ENCODE measurements around the gene INSIG2. TPM values are rescaled to one million over a fixed set of nuclear protein-coding genes. Genes with fewer than 3 reads are reported as not detected.

Gene INSIG2
- total RNA-seq, 1 experiment from 2014 or later: 12.2 TPM

- BruUV-seq (replicated peaks): no TSS peak
- Histone ChIP-seq H3K4me1 (no peaks in the 10 kb centered on the region), H3K36me3 (ENCODE audit: control insufficient read depth, insufficient read depth, low read length) (no peaks in the 10 kb centered on the region), H3K27me3 (replicated peaks; ENCODE audit: control insufficient read depth, insufficient read depth, low read length) (no peaks in the 10 kb centered on the region), H3K4me3 (ENCODE audit: low read depth, low read length) (no peak overlapping the region), H3K9me3 (no peaks in the 10 kb centered on the region)
- intact Hi-C loops (cut with micrococcal nuclease; ENCODE audit: unreplicated experiment): no loop called here
- Mint-ChIP-seq H3K27me3 (ENCODE audit: insufficient read depth, unreplicated experiment) (peaks cover 3% of the 10 kb centered on the region), H3K4me3 (ENCODE audit: unreplicated experiment) (no peak overlapping the region), H3K9me3 (ENCODE audit: unreplicated experiment) (no peaks in the 10 kb centered on the region), H3K4me1 (ENCODE audit: low read depth, unreplicated experiment) (no peaks in the 10 kb centered on the region), H3K36me3 (ENCODE audit: insufficient read depth, unreplicated experiment) (no peaks in the 10 kb centered on the region), H3K27ac (ENCODE audit: unreplicated experiment) (no peak overlapping the region)
- CTCF ChIA-PET: interaction anchor here (1.2 kb wide), 1 partner anchor 13 kb away, joined by 4 read pairs; no protein-coding TSS in a partner anchor
- POLR2A ChIA-PET: interaction anchor here (0.5 kb wide), 1 partner anchor 44 kb away, joined by 4 read pairs; no protein-coding TSS in a partner anchor
- TF ChIP-seq CTCF (IDR thresholded peaks at IDR 0.05; ENCODE audit: insufficient read depth in 1 of 2, low read depth in 1 of 2, low read length in 1 of 2, severe bottlenecking in 1 of 2, unreplicated experiment in 1 of 2): no peak
- no peak for DNase-seq
These were observed 28.3 kb upstream of the INSIG2 start for GRCh38 chr2:118059919-118060478.

- Histone ChIP-seq H3K9me3 (no peaks in the 10 kb centered on the region), H3K36me3 (ENCODE audit: control insufficient read depth, insufficient read depth, low read length) (no peaks in the 10 kb centered on the region), H3K27me3 (replicated peaks; ENCODE audit: control insufficient read depth, insufficient read depth, low read length) (no peaks in the 10 kb centered on the region), H3K4me3 (ENCODE audit: low read depth, low read length) (no peak overlapping the region), H3K4me1 (no peaks in the 10 kb centered on the region)
- DNase-seq: peak in 1 of 2 experiments; percentile 48
- TF ChIP-seq CTCF (IDR thresholded peaks at IDR 0.05; ENCODE audit: insufficient read depth in 1 of 2, low read depth in 1 of 2, low read length in 1 of 2, severe bottlenecking in 1 of 2, unreplicated experiment in 1 of 2): peak; percentile 23 to 46
- Mint-ChIP-seq H3K9me3 (ENCODE audit: unreplicated experiment) (no peaks in the 10 kb centered on the region), H3K27ac (ENCODE audit: unreplicated experiment) (no peak overlapping the region), H3K36me3 (ENCODE audit: insufficient read depth, unreplicated experiment) (no peaks in the 10 kb centered on the region), H3K4me1 (ENCODE audit: low read depth, unreplicated experiment) (no peaks in the 10 kb centered on the region), H3K27me3 (ENCODE audit: insufficient read depth, unreplicated experiment) (peaks cover 3% of the 10 kb centered on the region), H3K4me3 (ENCODE audit: unreplicated experiment) (no peak overlapping the region)
- no TSS peak for BruUV-seq (replicated peaks)
- ChIA-PET CTCF (interaction anchor here (1.0 to 1.2 kb wide), 2 partner anchors 15 kb away, joined by 4 to 9 read pairs; no protein-coding TSS in a partner anchor), POLR2A (no interaction called here)
- intact Hi-C loops (cut with micrococcal nuclease; ENCODE audit: unreplicated experiment): loop anchor here (1.0 kb wide), 2 partner anchors 15 to 29 kb away; no protein-coding TSS in a partner anchor
These were observed 26.9 kb upstream of the INSIG2 start for GRCh38 chr2:118061135-118061955.

GRCh38 chr2:118062048-118062447 lies 26.2 kb upstream of the INSIG2 start:
- no peaks in the 10 kb centered on the region for H3K9me3 Mint-ChIP-seq (ENCODE audit: unreplicated experiment)
- ChIA-PET CTCF (interaction anchor here (1.0 kb wide), 1 partner anchor 15 kb away, joined by 9 read pairs; no protein-coding TSS in a partner anchor), POLR2A (no interaction called here)
- H3K27ac Mint-ChIP-seq (ENCODE audit: unreplicated experiment): no peak overlapping the region
- BruUV-seq (replicated peaks): no TSS peak
- no peak overlapping the region for H3K4me3 ChIP-seq (ENCODE audit: low read depth, low read length)
- H3K27me3 Mint-ChIP-seq (ENCODE audit: insufficient read depth, unreplicated experiment): peaks cover 3% of the 10 kb centered on the region
- H3K4me1 ChIP-seq: no peaks in the 10 kb centered on the region
- intact Hi-C loops (cut with micrococcal nuclease; ENCODE audit: unreplicated experiment): no loop called here
- TF ChIP-seq CTCF (IDR thresholded peaks at IDR 0.05; ENCODE audit: insufficient read depth in 1 of 2, low read depth in 1 of 2, low read length in 1 of 2, severe bottlenecking in 1 of 2, unreplicated experiment in 1 of 2): no peak
- H3K36me3 Mint-ChIP-seq (ENCODE audit: insufficient read depth, unreplicated experiment): no peaks in the 10 kb centered on the region
- no peaks in the 10 kb centered on the region for H3K9me3 ChIP-seq
- DNase-seq: no peak
- no peak overlapping the region for H3K4me3 Mint-ChIP-seq (ENCODE audit: unreplicated experiment)
- H3K27me3 ChIP-seq (replicated peaks; ENCODE audit: control insufficient read depth, insufficient read depth, low read length): no peaks in the 10 kb centered on the region
- no peaks in the 10 kb centered on the region for H3K4me1 Mint-ChIP-seq (ENCODE audit: low read depth, unreplicated experiment)
- no peaks in the 10 kb centered on the region for H3K36me3 ChIP-seq (ENCODE audit: control insufficient read depth, insufficient read depth, low read length)
